Motor neuron (in vitro differentiated cells): ENCODE data around the gene AP5B1. TPM values are rescaled to one million over a fixed set of nuclear protein-coding genes. Genes with fewer than 3 reads are reported as not detected.

Experiments
- ATAC-seq, 8 experiments: fragments of 200-7000 bp; cut with Tn5 transposase; replicated peaks in 6 of 8; 2 replicates each; pipeline ENCODE4 v1.8.0; 2021; ENCODE audit warnings: mild to moderate bottlenecking in 8 of 8, moderate library complexity in 8 of 8
- H3K27ac ChIP-seq, 2 donors: fragments of 250-450 bp; sonication (Bioruptor Pico); 2 replicates each; pipeline ENCODE4 v1.9.0; 2021; ENCODE audit warnings: antibody characterized with exemption in 2 of 2, mild to moderate bottlenecking in 2 of 2, moderate library complexity in 1 of 2
- H3K4me1 ChIP-seq, 2 donors: fragments of 250-450 bp; sonication (Bioruptor Pico); replicated peaks in 1 of 2; 2 replicates each; pipeline ENCODE4 v1.6.1; 2021; ENCODE audit warnings: antibody characterized with exemption in 2 of 2, mild to moderate bottlenecking in 2 of 2, moderate library complexity in 1 of 2
- H3K4me3 ChIP-seq, 5 donors: fragments of 250-450 bp; sonication (Bioruptor Pico); 2 replicates each; pipeline ENCODE4 v1.9.0; 2021; ENCODE audit warnings: antibody characterized with exemption in 5 of 5, mild to moderate bottlenecking in 5 of 5, moderate library complexity in 4 of 5
- WGBS, 10 experiments: fragments of 450-650 bp; shearing (Covaris generic); methylation state at CpG; one replicate each; pipeline ENCODE4 v1.0.0; 2022; 5-methylcytosine and 5-hydroxymethylcytosine counted together
- in situ Hi-C, 9 experiments: fragments of 400-800 bp; cut with MboI; loops; one replicate each; pipeline ENCODE4 v1.15.0; 2021; ENCODE audit warnings: low sequenced_read_pairs in 9 of 9, low pct_unique_long_range_greater_than_20kb in 2 of 9; ENCODE audit not compliant: unreplicated experiment in 9 of 9
- total RNA-seq, 8 experiments: library from RNA; unstranded; fragments of 300-600 nt; gene quantifications; 2 replicates each; pipeline versions ENCODE4 v1.2.3 to v1.2.4, GENCODE V29; 2022

The AP5B1 gene
- total RNA-seq, 8 experiments from 2014 or later = 2.7 to 12.9 (median 4.8) TPM

DNA sequence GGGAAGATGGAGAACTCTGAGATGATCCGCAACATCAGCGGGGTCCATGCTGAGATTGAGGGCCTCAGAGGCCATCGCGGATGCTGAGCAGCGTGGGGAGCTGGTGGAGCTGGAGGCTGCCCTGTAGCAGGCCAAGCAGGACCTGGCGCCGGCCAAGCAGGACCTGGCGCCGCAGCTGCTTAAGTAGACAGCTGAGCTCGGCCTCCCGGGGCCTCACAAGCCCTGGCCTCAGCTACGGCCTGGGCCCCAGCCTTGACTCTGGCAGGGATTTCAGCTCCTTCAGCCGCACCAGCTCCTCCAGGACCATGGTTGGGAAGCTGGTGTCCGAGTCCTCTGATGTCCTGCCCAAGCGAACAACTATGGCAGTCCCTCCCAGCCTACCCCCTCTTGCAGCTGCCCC, 52.9 kb downstream of the AP5B1 start:
- in situ Hi-C loops = no loop called here
- no peak for ATAC-seq
- Histone ChIP-seq H3K27ac (no peak overlapping the region), H3K4me1 (no peaks in the 10 kb centered on the region), H3K4me3 (no peak overlapping the region)
- WGBS, 10 experiments = 33 to 97% (median 80%) methylated on average over 1 to 7 of the region's 15 CpGs; no CpG with 5 or more reads in 4 of the 10 experiments

DNA sequence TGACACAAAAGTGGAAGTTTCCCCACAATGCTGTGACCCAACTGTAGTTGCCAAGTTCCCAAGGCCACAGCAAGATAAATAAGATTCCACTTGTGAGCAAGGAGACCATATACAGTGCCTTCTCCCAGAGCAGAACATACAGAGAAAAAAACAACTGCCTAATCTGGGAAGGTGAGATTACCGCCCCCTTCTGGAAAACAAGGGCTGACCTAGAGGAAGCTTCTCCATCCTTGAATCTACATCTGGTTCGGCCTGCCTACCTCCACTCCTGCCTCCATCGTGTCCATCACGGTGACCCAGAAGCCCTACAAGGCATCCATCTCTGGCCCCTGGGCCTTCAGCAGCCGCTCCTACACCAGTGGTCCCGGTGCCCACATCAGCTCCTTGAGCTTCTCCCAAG, 54.1 kb downstream of the AP5B1 start:
- H3K4me3 ChIP-seq = no peak overlapping the region
- in situ Hi-C loops = no loop called here
- ATAC-seq = no peak
- no peak overlapping the region for H3K27ac ChIP-seq
- 17 to 86% (median 39%) methylated on average over 1 to 5 of the region's 6 CpGs; no CpG with 5 or more reads in 3 of the 10 experiments for WGBS, 10 experiments
- H3K4me1 ChIP-seq = no peaks in the 10 kb centered on the region

Other genes with a start within 250 kb of the AP5B1 start
- gene LTBP3, start 222.6 kb downstream of the AP5B1 start, total RNA-seq = 10 to 100 TPM in 4 of 8 experiments, 1 to 10 TPM in 4; 1.5 to 69.9 (median 25.5) TPM
- 10 to 100 TPM; 37.4 to 74.2 (median 55.0) TPM for gene ZNRD2, start 210.5 kb downstream of the AP5B1 start, total RNA-seq
- 10 to 100 TPM; 18.6 to 63.4 (median 28.8) TPM for gene FAM89B, start 208.4 kb downstream of the AP5B1 start, total RNA-seq
- gene EHBP1L1, start 204.9 kb downstream of the AP5B1 start, total RNA-seq = 10 to 100 TPM in 3 of 8 experiments, 1 to 10 TPM in 5; 1.5 to 44.6 (median 5.5) TPM
- gene KCNK7, start 185.2 kb downstream of the AP5B1 start, total RNA-seq = 1 to 10 TPM in 2 of 8 experiments, under 1 TPM in 5, not detected in 1; 0.18 to 1.9 (median 0.38) TPM
- gene MAP3K11, start 166.8 kb downstream of the AP5B1 start, total RNA-seq = 10 to 100 TPM in 7 of 8 experiments, 1 to 10 TPM in 1; 7.3 to 33.0 (median 15.9) TPM
- gene PCNX3, start 165.2 kb downstream of the AP5B1 start, total RNA-seq = 10 to 100 TPM; 12.0 to 52.7 (median 19.5) TPM
- gene SIPA1, start 142.9 kb downstream of the AP5B1 start, total RNA-seq = 10 to 100 TPM in 3 of 8 experiments, 1 to 10 TPM in 5; 4.8 to 16.1 (median 8.0) TPM
- 10 to 100 TPM; 16.7 to 56.1 (median 32.2) TPM for gene RELA, start 118.1 kb downstream of the AP5B1 start, total RNA-seq
- gene KAT5, start 68.7 kb downstream of the AP5B1 start, total RNA-seq = 10 to 100 TPM; 33.4 to 66.8 (median 48.6) TPM
- 10 to 100 TPM; 12.7 to 80.0 (median 25.4) TPM for gene RNASEH2C, start 60.2 kb downstream of the AP5B1 start, total RNA-seq
- under 1 TPM in 5 of 8 experiments, not detected in 3; 0.05 to 0.85 (median 0.21) TPM for gene OVOL1, start 6.1 kb upstream of the AP5B1 start, total RNA-seq
- 1 to 10 TPM; 1.5 to 6.7 (median 4.2) TPM for gene SNX32, start 53.0 kb upstream of the AP5B1 start, total RNA-seq
- gene CFL1, start 77.2 kb upstream of the AP5B1 start, total RNA-seq = 1,000 to 10,000 TPM in 1 of 8 experiments, 100 to 1,000 TPM in 7; 482 to 1,056 (median 733) TPM
- gene MUS81, start 79.5 kb upstream of the AP5B1 start, total RNA-seq = 10 to 100 TPM; 27.4 to 47.3 (median 42.1) TPM
- 100 to 1,000 TPM in 1 of 8 experiments, 10 to 100 TPM in 3, 1 to 10 TPM in 4; 6.9 to 100 (median 10.4) TPM for gene EFEMP2, start 91.8 kb upstream of the AP5B1 start, total RNA-seq
- 1 to 10 TPM in 1 of 8 experiments, under 1 TPM in 5, not detected in 2; 0.21 to 1.7 (median 0.56) TPM for gene CTSW, start 98.9 kb upstream of the AP5B1 start, total RNA-seq
- gene FIBP, start 107.5 kb upstream of the AP5B1 start, total RNA-seq = 10 to 100 TPM; 63.4 to 99.1 (median 84.6) TPM
- gene CCDC85B, start 109.7 kb upstream of the AP5B1 start, total RNA-seq = 10 to 100 TPM in 2 of 8 experiments, 1 to 10 TPM in 6; 3.0 to 16.0 (median 6.3) TPM
- 1 to 10 TPM in 4 of 8 experiments, under 1 TPM in 4; 0.33 to 8.8 (median 1.0) TPM for gene FOSL1, start 119.4 kb upstream of the AP5B1 start, total RNA-seq
- gene C11orf68, start 138.1 kb upstream of the AP5B1 start, total RNA-seq = 10 to 100 TPM; 10.5 to 24.5 (median 21.5) TPM
- 100 to 1,000 TPM in 6 of 8 experiments, 10 to 100 TPM in 2; 81.0 to 228 (median 135) TPM for gene DRAP1, start 138.4 kb upstream of the AP5B1 start, total RNA-seq
- gene TSGA10IP, start 164.5 kb upstream of the AP5B1 start, total RNA-seq = 1 to 10 TPM in 1 of 8 experiments, under 1 TPM in 5, not detected in 2; 0.16 to 1.1 (median 0.57) TPM
- gene SART1, start 180.8 kb upstream of the AP5B1 start, total RNA-seq = 10 to 100 TPM; 26.6 to 65.4 (median 45.5) TPM
- gene EIF1AD, start 221.2 kb upstream of the AP5B1 start, total RNA-seq = 10 to 100 TPM; 28.6 to 36.9 (median 32.0) TPM
- gene BANF1, start 221.5 kb upstream of the AP5B1 start, total RNA-seq = 100 to 1,000 TPM in 2 of 8 experiments, 10 to 100 TPM in 6; 47.3 to 130 (median 74.7) TPM
- under 1 TPM in 2 of 8 experiments, not detected in 6; 0.46 to 0.81 TPM for gene CST6, start 231.0 kb upstream of the AP5B1 start, total RNA-seq
- gene CATSPER1, start 245.5 kb upstream of the AP5B1 start, total RNA-seq = 1 to 10 TPM in 1 of 8 experiments, under 1 TPM in 4, not detected in 3; 0.21 to 3.1 (median 0.35) TPM